Uterus (tissue), 4 donors: Measurements from ENCODE around the gene SSH2. TPM values are rescaled to one million over a fixed set of nuclear protein-coding genes. Genes with fewer than 3 reads are reported as not detected.

Experiments used
- DNase-seq, 2 donors: peaks; one replicate each; pipeline ENCODE4 v3.0.0-alpha.2; 2019 to 2020
- H3K27ac ChIP-seq, 2 donors: fragments of 200-600 bp; sonication (generic); 1 replicate in 1 of 2; 2 replicates in 1 of 2; pipeline ENCODE4 v1.5.1; 2016 to 2018
- H3K27me3 ChIP-seq, 2 donors: fragments of 200-600 bp; sonication (generic); one replicate each; pipeline ENCODE4 v1.5.1; 2018 to 2019; ENCODE audit warnings: control low read depth in 1 of 2
- H3K36me3 ChIP-seq, 2 donors: fragments of 200-600 bp; sonication (generic); one replicate each; pipeline ENCODE4 v1.5.1; 2019; ENCODE audit warnings: control low read depth in 1 of 2
- H3K4me1 ChIP-seq, 2 donors: fragments of 200-600 bp; sonication (generic); one replicate each; pipeline ENCODE4 v1.5.1; 2018 to 2019; ENCODE audit warnings: control low read depth in 1 of 2
- H3K4me3 ChIP-seq, 2 donors: fragments of 200-600 bp; sonication (generic); 1 replicate in 1 of 2; 2 replicates in 1 of 2; pipeline ENCODE4 v1.5.1; 2018 to 2019; ENCODE audit warnings: mild to moderate bottlenecking in 1 of 2
- H3K9me3 ChIP-seq, 2 donors: fragments of 200-600 bp; sonication (generic); one replicate each; pipeline ENCODE4 v1.5.1; 2019; ENCODE audit warnings: control low read depth in 1 of 2
- POLR2A ChIP-seq, 2 donors: fragments of 450-650 bp; IDR thresholded peaks; one replicate each; pipeline ENCODE4 v1.6.1; 2016; ENCODE audit warnings: antibody characterized with exemption in 2 of 2, mild to moderate bottlenecking in 1 of 2, moderate library complexity in 1 of 2
- intact Hi-C: fragments of 100-400 bp; cut with DNase I; formaldehyde crosslinking; loops from one replicate; pipeline ENCODE4 v1.15.1; 2023; ENCODE audit warnings: low total_unique reads
- total RNA-seq, 4 donors: library from RNA; depleted of rRNA in 3 of 4; stranded (reverse); fragments of >200 nt in 3 of 4; gene quantifications; one replicate each; pipeline versions ENCODE4 v1.1.0 to v1.2.4, GENCODE V29; 2014 to 2023
- TF ChIP-seq, protein P1 (sequence below), 4 experiments: fragments of 200-600 bp in 2 of 4; fragments of 450-650 bp in 2 of 4; sonication (generic) in 2 of 4; IDR thresholded peaks; one replicate each; pipeline ENCODE4 v1.5.1; 2016 to 2019; ENCODE audit warnings: antibody characterized with exemption in 4 of 4, mild to moderate bottlenecking in 2 of 4, moderate library complexity in 1 of 4
- donor health status: DM: yes; HTN: yes; CAD: no.

The SSH2 gene
- total RNA-seq, 4 donors from 2014 or later, result 6.9 to 36.9 (median 11.5) TPM

DNA sequence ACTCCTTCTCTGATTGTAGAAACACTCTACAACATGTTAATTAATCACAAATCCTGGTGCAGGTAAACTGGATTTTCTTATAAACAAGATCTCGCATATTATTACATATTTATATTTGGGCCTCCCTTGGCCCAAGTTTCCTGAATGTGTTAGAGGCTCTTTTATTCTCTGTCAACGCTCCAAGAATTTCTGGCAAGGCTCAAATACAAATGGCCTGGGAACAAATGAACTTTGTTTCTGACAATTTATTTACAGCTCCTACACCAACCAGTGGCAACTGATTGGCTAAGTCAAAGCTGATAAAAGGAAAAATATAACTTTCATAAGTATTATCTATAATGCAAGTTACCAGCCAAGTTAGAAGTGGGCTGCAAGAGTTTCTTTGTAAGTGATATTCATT, 242.4 kb downstream of the SSH2 start:
- Histone ChIP-seq H3K9me3 (no peaks in the 10 kb centered on the region), H3K4me3 (no peak overlapping the region), H3K27me3 (no peaks in the 10 kb centered on the region), H3K4me1 (no peaks in the 10 kb centered on the region), H3K36me3 (no peaks in the 10 kb centered on the region), H3K27ac (no peak overlapping the region)
- no peak for DNase-seq
- TF ChIP-seq POLR2A (IDR thresholded peaks at IDR 0.05), result no peak
- TF ChIP-seq, protein P1, sequence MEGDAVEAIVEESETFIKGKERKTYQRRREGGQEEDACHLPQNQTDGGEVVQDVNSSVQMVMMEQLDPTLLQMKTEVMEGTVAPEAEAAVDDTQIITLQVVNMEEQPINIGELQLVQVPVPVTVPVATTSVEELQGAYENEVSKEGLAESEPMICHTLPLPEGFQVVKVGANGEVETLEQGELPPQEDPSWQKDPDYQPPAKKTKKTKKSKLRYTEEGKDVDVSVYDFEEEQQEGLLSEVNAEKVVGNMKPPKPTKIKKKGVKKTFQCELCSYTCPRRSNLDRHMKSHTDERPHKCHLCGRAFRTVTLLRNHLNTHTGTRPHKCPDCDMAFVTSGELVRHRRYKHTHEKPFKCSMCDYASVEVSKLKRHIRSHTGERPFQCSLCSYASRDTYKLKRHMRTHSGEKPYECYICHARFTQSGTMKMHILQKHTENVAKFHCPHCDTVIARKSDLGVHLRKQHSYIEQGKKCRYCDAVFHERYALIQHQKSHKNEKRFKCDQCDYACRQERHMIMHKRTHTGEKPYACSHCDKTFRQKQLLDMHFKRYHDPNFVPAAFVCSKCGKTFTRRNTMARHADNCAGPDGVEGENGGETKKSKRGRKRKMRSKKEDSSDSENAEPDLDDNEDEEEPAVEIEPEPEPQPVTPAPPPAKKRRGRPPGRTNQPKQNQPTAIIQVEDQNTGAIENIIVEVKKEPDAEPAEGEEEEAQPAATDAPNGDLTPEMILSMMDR (IDR thresholded peaks at IDR 0.05), result no peak
- intact Hi-C loops, result no loop called here

DNA sequence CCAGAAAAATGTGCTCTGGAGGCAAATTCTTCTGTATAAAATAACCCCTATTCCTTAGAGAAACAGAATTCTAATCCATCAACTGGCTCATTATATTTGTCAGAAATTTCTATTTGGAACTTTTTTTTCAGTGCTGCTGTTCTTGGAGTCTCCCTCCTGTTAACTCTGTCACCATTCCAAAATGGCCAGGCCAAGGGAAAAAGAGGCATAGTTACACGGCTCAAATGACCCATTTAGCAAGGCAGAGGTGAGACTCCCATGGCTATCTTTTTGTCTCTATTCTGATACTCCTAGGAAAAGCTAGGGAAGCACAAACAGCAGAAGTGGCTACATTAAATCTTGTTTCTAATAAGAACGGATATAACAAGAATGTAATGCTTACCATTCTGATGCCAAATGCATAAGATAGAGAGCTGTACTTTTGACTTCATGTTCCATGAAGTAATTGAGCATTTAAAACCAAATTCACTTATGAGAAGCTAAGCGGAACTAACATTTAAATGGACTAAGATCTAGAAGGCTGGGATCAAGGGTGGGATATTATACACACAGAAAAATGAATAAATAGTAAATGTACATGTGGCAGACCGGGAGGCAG, 242.9 kb downstream of the SSH2 start:
- no peaks in the 10 kb centered on the region for H3K27me3 ChIP-seq
- intact Hi-C loops, result no loop called here
- H3K36me3 ChIP-seq, result no peaks in the 10 kb centered on the region
- DNase-seq, result no peak
- H3K9me3 ChIP-seq, result no peaks in the 10 kb centered on the region
- H3K27ac ChIP-seq, result no peak overlapping the region
- H3K4me1 ChIP-seq, result no peaks in the 10 kb centered on the region
- TF ChIP-seq, protein P1 (IDR thresholded peaks at IDR 0.05), result no peak
- no peak for TF ChIP-seq POLR2A (IDR thresholded peaks at IDR 0.05)
- H3K4me3 ChIP-seq, result no peak overlapping the region

GRCh38 chr17:29683481-29683880, 246.5 kb downstream of the SSH2 start:
- Histone ChIP-seq H3K27me3 (no peaks in the 10 kb centered on the region), H3K4me1 (no peaks in the 10 kb centered on the region), H3K36me3 (no peaks in the 10 kb centered on the region), H3K9me3 (no peaks in the 10 kb centered on the region), H3K27ac (peak overlapping the region in 1 of 2 donors; percentile 50), H3K4me3 (no peak overlapping the region)
- intact Hi-C loops, result no loop called here
- DNase-seq, result no peak
- TF ChIP-seq, protein P1 (IDR thresholded peaks at IDR 0.05), result no peak
- no peak for TF ChIP-seq POLR2A (IDR thresholded peaks at IDR 0.05)

DNA sequence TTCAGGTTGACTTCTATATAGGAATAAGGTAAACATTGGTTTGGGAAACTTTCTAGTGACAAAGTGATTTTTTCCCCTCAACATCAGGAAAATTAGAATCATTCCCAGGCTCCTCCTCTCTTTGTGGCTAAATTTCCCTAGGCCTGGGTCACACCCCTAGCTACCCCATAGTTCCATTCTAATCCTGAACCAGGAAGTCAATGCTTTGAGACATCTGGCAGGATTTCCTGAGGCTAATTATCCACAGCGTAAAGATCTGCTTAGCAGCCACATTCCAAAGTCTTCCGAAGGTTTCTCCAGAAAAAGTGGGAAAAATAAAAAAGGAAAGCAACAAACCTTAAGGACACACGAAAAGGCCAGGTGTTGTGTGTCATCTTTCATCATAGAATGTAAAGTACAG, 247.0 kb downstream of the SSH2 start:
- no peak for DNase-seq
- intact Hi-C loops, result no loop called here
- Histone ChIP-seq H3K4me3 (no peak overlapping the region), H3K27ac (peak overlapping the region; percentile 10 to 50), H3K9me3 (no peaks in the 10 kb centered on the region), H3K36me3 (no peaks in the 10 kb centered on the region), H3K27me3 (no peaks in the 10 kb centered on the region), H3K4me1 (no peaks in the 10 kb centered on the region)
- TF ChIP-seq POLR2A (IDR thresholded peaks at IDR 0.05), result no peak
- TF ChIP-seq, protein P1 (IDR thresholded peaks at IDR 0.05), result no peak

- peak overlapping the region in 1 of 2 donors; percentile 50 for H3K27ac ChIP-seq
- no peak for DNase-seq
- H3K36me3 ChIP-seq, result no peaks in the 10 kb centered on the region
- H3K27me3 ChIP-seq, result no peaks in the 10 kb centered on the region
- H3K4me1 ChIP-seq, result no peaks in the 10 kb centered on the region
- TF ChIP-seq POLR2A (IDR thresholded peaks at IDR 0.05), result no peak
- TF ChIP-seq, protein P1 (IDR thresholded peaks at IDR 0.05), result no peak
- no peak overlapping the region for H3K4me3 ChIP-seq
- H3K9me3 ChIP-seq, result no peaks in the 10 kb centered on the region
- intact Hi-C loops, result no loop called here
Measured at GRCh38 chr17:29682054-29682453, 248.0 kb downstream of the SSH2 start.
